PC-9 (cell line): Measurements from ENCODE around the gene GSC2.
"Not testable (repeated sequence)": the region's sequence is repeated elsewhere in the genome, so short reads cannot be mapped to it uniquely, and the experiment has no call there.

Source experiments
- CTCF ChIP-seq: fragments of 200-600 bp; sonication (generic); conservative IDR thresholded peaks from 2 replicates; pipeline ENCODE4 v1.6.1; 2017; ENCODE audit warnings: mixed run types, antibody characterized with exemption, mild to moderate bottlenecking, moderate library complexity
- EZH2 ChIP-seq: fragments of 200-600 bp; sonication (generic); IDR thresholded peaks from 2 replicates; pipeline ENCODE4 v1.8.0; 2017; ENCODE audit warnings: antibody characterized with exemption, low read depth

DNA sequence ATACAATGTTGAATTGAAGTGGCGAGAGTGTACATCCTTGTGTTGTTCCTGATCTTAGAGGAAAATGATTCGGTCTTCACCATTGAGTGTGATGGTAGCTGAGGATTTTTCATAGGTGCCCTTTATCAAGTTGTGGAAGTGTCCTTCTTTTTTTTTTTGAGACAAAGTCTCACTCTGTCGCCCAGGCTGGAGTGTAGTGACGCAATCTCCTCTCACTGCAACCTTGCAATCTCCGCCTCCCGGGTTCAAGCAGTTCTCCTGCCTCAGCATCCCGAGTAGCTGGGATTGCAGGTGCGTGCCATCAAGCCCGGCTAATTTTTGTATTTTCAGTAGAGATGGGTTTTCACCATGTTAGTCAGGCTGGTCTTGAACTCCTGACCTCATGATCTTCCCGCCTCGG is 8.6 kb upstream of the GSC2 start:
- TF ChIP-seq CTCF, EZH2: not testable (repeated sequence)
